K562 (cell line): ENCODE data around the gene VKORC1. TPM values are rescaled to one million over a fixed set of nuclear protein-coding genes. Genes with fewer than 3 reads are reported as not detected.

Experiments used
- CBX1 ChIP-seq: sonication (generic); IDR thresholded peaks from 2 replicates; pipeline ENCODE4 v1.6.1; 2016; ENCODE audit warnings: antibody characterized with exemption, low read depth, mild to moderate bottlenecking
- CCNT2 ChIP-seq: IDR thresholded peaks from 2 replicates; pipeline ENCODE4 v1.6.1; 2011; ENCODE audit warnings: borderline replicate concordance, low read depth, mild to moderate bottlenecking, moderate library complexity, mixed read lengths, low read length; ENCODE audit not compliant: insufficient read length; ENCODE audit errors: extremely low read depth
- CREB1 ChIP-seq, 2 experiments: sonication (generic) in 1 of 2; formaldehyde crosslinking in 1 of 2; IDR thresholded peaks; 2 replicates each; pipeline versions ENCODE4 v1.6.1 to v1.8.0; 2012 to 2022; ENCODE audit warnings: inconsistent platforms in 1 of 2, mild to moderate bottlenecking in 1 of 2, missing genetic modification reagents in 1 of 2, moderate library complexity in 1 of 2
- CTBP1 ChIP-seq: fragments of 450-650 bp; IDR thresholded peaks from 2 replicates; pipeline ENCODE4 v1.6.1; 2016; ENCODE audit warnings: borderline replicate concordance
- EGR1 ChIP-seq: fragments of 450-650 bp; conservative IDR thresholded peaks from 2 replicates; pipeline ENCODE4 v1.6.1; 2017; ENCODE audit warnings: mild to moderate bottlenecking
- ELF2 ChIP-seq: fragments of 250-450 bp; sonication (Bioruptor Pico); IDR thresholded peaks from 2 replicates; pipeline ENCODE4 v1.5.0; 2021; ENCODE audit warnings: mild to moderate bottlenecking
- FIP1L1 ChIP-seq: fragments of 200-400 bp; formaldehyde crosslinking; IDR thresholded peaks from 2 replicates; pipeline ENCODE4 v1.6.1; 2018; ENCODE audit warnings: mild to moderate bottlenecking, low read depth, low read length; ENCODE audit not compliant: poor library complexity, severe bottlenecking
- NELFE ChIP-seq: IDR thresholded peaks from 2 replicates; pipeline ENCODE4 v1.6.1; 2011; ENCODE audit warnings: mild to moderate bottlenecking; ENCODE audit not compliant: insufficient read depth, insufficient read length
- NR1H2 ChIP-seq: sonication (generic); formaldehyde crosslinking; IDR thresholded peaks from 2 replicates; pipeline ENCODE4 v1.4.0; 2020; ENCODE audit warnings: mild to moderate bottlenecking, missing genetic modification reagents
- RBM25 ChIP-seq: fragments of 200-400 bp; formaldehyde crosslinking; IDR thresholded peaks from 2 replicates; pipeline ENCODE4 v1.6.1; 2018; ENCODE audit warnings: low read length, low read depth, moderate library complexity; ENCODE audit not compliant: severe bottlenecking
- RBM34 ChIP-seq: fragments of 200-400 bp; formaldehyde crosslinking; IDR thresholded peaks from 2 replicates; pipeline ENCODE4 v1.6.1; 2018; ENCODE audit warnings: low read length, borderline replicate concordance; ENCODE audit not compliant: insufficient read depth
- SUPT5H ChIP-seq: fragments of 450-650 bp; IDR thresholded peaks from 2 replicates; pipeline ENCODE4 v1.6.1; 2016
- TGIF2 ChIP-seq: sonication (generic); formaldehyde crosslinking; IDR thresholded peaks from 2 replicates; pipeline ENCODE4 v1.8.1; 2022; ENCODE audit warnings: mild to moderate bottlenecking, missing genetic modification reagents, moderate library complexity
- YY1 ChIP-seq, 3 experiments: IDR thresholded peaks; 2 replicates each; pipeline ENCODE4 v1.6.1; 2011; ENCODE audit warnings: low read length in 2 of 3, mild to moderate bottlenecking in 2 of 3, moderate library complexity in 2 of 3, borderline replicate concordance in 1 of 3, control low read depth in 1 of 3, low read depth in 1 of 3; ENCODE audit not compliant: insufficient read depth in 3 of 3, insufficient replicate concordance in 2 of 3, control insufficient read depth in 1 of 3, insufficient read length in 1 of 3; ENCODE audit errors: extremely low read depth in 1 of 3
- ZFX ChIP-seq: sonication (generic); formaldehyde crosslinking; IDR thresholded peaks from 2 replicates; pipeline ENCODE4 v1.8.0; 2022; ENCODE audit warnings: mild to moderate bottlenecking, missing genetic modification reagents, moderate library complexity
- polyA plus RNA-seq, 8 experiments: library from polyadenylated mRNA; depleted of rRNA in 4 of 8; stranded (reverse) in 5 of 8; unstranded in 3 of 8; fragments of >200 nt; fragmentation: Nextera tagmentation in 2 of 8; fragmentation: Illumina TruSeq in 1 of 8; extraction: Ambion mirVana in 2 of 8; extraction: Trizol in 1 of 8; gene quantifications; 2 replicates each; pipeline versions ENCODE4 v1.2.1 to v1.2.3, GENCODE V29; 2011 to 2014; ENCODE audit warnings: inconsistent platforms in 1 of 8, missing spikeins in 1 of 8
- total RNA-seq, 7 experiments: library from RNA; depleted of rRNA in 6 of 7; stranded (reverse); fragments of >200 nt in 6 of 7; fragmentation: Illumina TruSeq in 2 of 7; extraction: Trizol in 2 of 7; gene quantifications; 2 replicates each; pipeline versions ENCODE4 v1.2.1 to v1.2.3, GENCODE V29; 2011 to 2021; ENCODE audit warnings: low replicate concordance in 1 of 7
- TF ChIP-seq, protein P1 (sequence below): sonication (generic); formaldehyde crosslinking; IDR thresholded peaks from 2 replicates; pipeline ENCODE4 v1.9.0; 2022; ENCODE audit warnings: mild to moderate bottlenecking, missing genetic modification reagents
- TF ChIP-seq, protein P2 (sequence below), 2 experiments: fragments of 450-650 bp; formaldehyde crosslinking in 1 of 2; IDR thresholded peaks; 2 replicates each; pipeline versions ENCODE4 v1.4.0 to v1.6.1; 2014 to 2020; ENCODE audit warnings: mild to moderate bottlenecking in 2 of 2, borderline replicate concordance in 1 of 2, low read depth in 1 of 2

Gene VKORC1
- total and polyA plus RNA-seq, 9 of the 15 experiments (the other 6 are each of a cell fraction or from before 2014, with no cell fraction given), result 30.0 to 119 (median 62.1) TPM

DNA sequence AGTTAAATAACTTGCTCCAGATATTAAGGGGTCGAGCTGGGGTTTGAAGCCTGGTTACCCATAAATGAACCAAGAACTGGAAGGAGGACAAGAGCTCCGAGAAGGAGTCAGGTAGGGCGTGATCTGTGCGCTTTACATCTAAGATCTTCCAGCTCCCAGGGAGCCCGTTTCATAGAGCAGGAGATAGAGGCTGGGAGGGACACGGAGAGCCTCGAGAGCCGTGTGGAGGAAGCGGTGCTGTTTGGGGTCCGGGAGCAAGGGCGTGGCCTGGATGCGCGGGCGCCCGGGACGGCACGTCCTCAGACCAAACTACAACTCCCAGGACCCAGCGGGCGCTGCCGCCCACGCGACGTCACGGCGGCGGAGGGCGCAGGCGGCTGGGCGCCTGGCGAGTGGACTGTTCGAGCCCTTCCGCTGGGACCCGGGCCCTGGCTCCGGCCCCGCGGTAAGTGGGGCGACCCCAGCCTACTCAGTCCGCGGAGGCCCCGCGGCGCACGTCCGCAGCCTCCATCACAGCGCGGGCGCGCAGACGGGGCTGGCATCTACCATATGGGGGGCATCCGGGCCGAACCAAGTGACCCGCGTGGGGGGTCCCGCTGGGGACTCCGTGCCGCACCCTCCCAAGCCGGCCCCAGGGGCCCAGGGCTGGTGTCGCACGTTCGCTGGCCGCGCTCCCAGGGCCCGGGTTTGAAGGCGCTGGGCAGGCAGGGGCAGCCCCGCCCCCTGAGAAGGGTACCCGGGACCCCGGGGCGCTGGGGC, 13.6 kb upstream of the VKORC1 start, which contains the start of gene BCKDK (continued):
- TF ChIP-seq CBX1 (0 out of 2 replicates have a peak, but pooled peaks have one; percentile 25), ZFX (CRISPR knock-in tag) (peak; percentile 82), CTBP1 (peak; percentile 86), FIP1L1 (peak; percentile 78), SUPT5H (peak; percentile 61; the same call in 1 of the 2 replicates), CCNT2 (peak; percentile 73), ELF2 (0 out of 2 replicates have a peak, but pooled peaks have one; percentile 44), TGIF2 (0 out of 2 replicates have a peak, but pooled peaks have one; percentile 29), EGR1 (peak; percentile 98), RBM25 (peak; percentile 11), NELFE (no peak), NR1H2 (0 out of 2 replicates have a peak, but pooled peaks have one; percentile 86), RBM34 (0 out of 2 replicates have a peak, but pooled peaks have one; percentile 59), CREB1 (IDR thresholded peaks at IDR 0.05) (peak; percentile 89), CREB1 (CRISPR knock-in tag; IDR thresholded peaks at IDR 0.05) (peak; percentile 93), YY1 (IDR thresholded peaks at IDR 0.05; ENCODE audit: borderline replicate concordance in 1 of 3, control insufficient read depth in 1 of 3, extremely low read depth in 1 of 3, insufficient read depth in 3 of 3, insufficient read length in 1 of 3, insufficient replicate concordance in 2 of 3, low read depth in 1 of 3, low read length in 2 of 3) (peak in 2 of 3 experiments; percentile 55 to 63)
- TF ChIP-seq, protein P1, sequence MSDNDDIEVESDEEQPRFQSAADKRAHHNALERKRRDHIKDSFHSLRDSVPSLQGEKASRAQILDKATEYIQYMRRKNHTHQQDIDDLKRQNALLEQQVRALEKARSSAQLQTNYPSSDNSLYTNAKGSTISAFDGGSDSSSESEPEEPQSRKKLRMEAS (CRISPR knock-in tag), result peak; percentile 54; the same call in 1 of the 2 replicates
- TF ChIP-seq, protein P2, sequence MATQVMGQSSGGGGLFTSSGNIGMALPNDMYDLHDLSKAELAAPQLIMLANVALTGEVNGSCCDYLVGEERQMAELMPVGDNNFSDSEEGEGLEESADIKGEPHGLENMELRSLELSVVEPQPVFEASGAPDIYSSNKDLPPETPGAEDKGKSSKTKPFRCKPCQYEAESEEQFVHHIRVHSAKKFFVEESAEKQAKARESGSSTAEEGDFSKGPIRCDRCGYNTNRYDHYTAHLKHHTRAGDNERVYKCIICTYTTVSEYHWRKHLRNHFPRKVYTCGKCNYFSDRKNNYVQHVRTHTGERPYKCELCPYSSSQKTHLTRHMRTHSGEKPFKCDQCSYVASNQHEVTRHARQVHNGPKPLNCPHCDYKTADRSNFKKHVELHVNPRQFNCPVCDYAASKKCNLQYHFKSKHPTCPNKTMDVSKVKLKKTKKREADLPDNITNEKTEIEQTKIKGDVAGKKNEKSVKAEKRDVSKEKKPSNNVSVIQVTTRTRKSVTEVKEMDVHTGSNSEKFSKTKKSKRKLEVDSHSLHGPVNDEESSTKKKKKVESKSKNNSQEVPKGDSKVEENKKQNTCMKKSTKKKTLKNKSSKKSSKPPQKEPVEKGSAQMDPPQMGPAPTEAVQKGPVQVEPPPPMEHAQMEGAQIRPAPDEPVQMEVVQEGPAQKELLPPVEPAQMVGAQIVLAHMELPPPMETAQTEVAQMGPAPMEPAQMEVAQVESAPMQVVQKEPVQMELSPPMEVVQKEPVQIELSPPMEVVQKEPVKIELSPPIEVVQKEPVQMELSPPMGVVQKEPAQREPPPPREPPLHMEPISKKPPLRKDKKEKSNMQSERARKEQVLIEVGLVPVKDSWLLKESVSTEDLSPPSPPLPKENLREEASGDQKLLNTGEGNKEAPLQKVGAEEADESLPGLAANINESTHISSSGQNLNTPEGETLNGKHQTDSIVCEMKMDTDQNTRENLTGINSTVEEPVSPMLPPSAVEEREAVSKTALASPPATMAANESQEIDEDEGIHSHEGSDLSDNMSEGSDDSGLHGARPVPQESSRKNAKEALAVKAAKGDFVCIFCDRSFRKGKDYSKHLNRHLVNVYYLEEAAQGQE (IDR thresholded peaks at IDR 0.05; ENCODE audit: borderline replicate concordance), result no peak
- TF ChIP-seq, protein P2 (CRISPR knock-in tag; IDR thresholded peaks at IDR 0.05; ENCODE audit: low read depth), result 0 out of 2 replicates have a peak, but pooled peaks have one; percentile 30
